ENCODE data around the gene TACC2. TPM values are rescaled to one million over a fixed set of nuclear protein-coding genes. Genes with fewer than 3 reads are reported as not detected.

TACC2 gene
- total RNA-seq, 2 experiments from 2014 or later: not detected

DNA sequence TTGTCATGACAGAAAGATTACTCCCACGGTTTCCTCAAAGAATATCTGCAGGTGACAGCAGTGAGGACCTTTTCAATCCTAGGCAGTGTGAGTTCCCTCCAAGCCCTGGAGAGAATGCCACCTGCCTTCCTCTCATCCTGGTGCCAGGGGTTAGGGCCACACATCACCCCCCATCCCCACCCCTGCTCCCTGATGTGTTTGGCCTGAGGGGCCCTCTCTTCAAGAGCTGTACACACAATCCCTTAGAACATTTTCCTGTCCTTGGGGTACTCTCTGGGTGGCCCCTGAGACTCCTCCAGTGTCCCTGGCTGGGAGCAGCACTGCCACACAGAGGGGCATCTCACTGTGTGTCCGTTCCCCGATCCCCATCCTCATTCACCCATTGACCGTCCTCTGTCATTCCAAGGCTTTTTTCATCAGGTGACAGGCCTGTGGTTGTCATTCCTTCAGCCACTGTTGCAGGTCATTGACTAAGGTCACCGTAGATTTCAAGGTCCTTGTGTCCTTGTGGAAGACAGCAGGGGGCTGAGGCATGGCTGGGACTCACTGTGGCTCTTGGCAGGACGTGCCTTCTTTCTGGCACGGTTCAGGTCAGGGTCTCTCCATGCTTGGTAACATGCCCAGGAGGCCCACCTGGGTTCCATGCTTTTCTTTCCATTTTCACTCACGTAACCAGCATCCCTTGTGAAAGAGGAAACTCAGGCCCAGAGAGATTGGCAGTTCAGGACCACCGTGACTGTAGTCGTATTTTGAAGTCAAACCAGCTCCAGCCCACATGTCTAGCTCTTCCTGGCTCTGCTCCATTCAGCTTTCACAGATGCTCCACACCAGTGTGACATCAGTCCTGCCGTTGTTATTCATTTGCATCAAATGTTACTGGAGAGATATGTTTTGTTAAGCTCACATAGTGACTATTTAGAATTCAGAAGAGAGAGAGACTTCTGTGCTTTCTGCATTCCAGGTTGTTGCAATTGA lies 255.3 kb downstream of the TACC2 start:
- Mint-ChIP-seq H3K9me3 (no peaks in the 10 kb centered on the region), H3K27ac (no peak overlapping the region), H3K4me3 (no peak overlapping the region), H3K4me1 (no peaks in the 10 kb centered on the region), H3K27me3 (no peaks in the 10 kb centered on the region), H3K36me3 (no peaks in the 10 kb centered on the region)
- POLR2A ChIA-PET: no interaction called here
- DNase-seq: no peak
- ATAC-seq (ENCODE audit: low read depth): no peak

DNA sequence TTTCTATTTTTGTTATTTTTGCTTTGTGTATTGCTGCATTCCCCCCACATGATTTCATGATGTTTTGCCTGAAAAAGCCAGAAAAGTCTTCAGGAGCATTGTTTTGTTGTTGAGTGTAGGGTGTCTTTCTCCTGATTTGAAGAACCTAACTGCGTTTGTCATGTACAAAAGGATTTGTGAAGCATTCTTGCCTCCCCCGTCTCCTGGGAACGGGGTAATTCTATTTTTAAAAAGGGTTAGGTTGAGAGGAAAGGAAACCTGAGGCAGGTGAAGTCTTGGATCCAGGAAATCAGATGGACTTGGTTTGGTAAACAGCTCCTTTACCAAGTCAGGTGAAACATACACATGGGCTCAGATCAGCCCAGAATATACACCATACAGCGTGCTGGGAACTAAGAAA lies 256.2 kb downstream of the TACC2 start:
- H3K4me3 Mint-ChIP-seq: no peak overlapping the region

GRCh38 chr10:122245897-122246296 lies 256.9 kb downstream of the TACC2 start:
- H3K27me3 Mint-ChIP-seq: no peaks in the 10 kb centered on the region
- POLR2A ChIA-PET: no interaction called here
- H3K4me1 Mint-ChIP-seq: no peaks in the 10 kb centered on the region
- H3K9me3 Mint-ChIP-seq: no peaks in the 10 kb centered on the region
- H3K27ac Mint-ChIP-seq: no peak overlapping the region
- H3K4me3 Mint-ChIP-seq: no peak overlapping the region
- no peak for DNase-seq
- ATAC-seq (ENCODE audit: low read depth): no peak
- H3K36me3 Mint-ChIP-seq: no peaks in the 10 kb centered on the region

More for the DNA sequence above, 256.2 kb downstream of the TACC2 start:
- Mint-ChIP-seq H3K27ac (no peak overlapping the region), H3K36me3 (no peaks in the 10 kb centered on the region), H3K4me1 (no peaks in the 10 kb centered on the region), H3K27me3 (no peaks in the 10 kb centered on the region), H3K9me3 (no peaks in the 10 kb centered on the region)
- POLR2A ChIA-PET: no interaction called here
- DNase-seq: no peak
- no peak for ATAC-seq (ENCODE audit: low read depth)

DNA sequence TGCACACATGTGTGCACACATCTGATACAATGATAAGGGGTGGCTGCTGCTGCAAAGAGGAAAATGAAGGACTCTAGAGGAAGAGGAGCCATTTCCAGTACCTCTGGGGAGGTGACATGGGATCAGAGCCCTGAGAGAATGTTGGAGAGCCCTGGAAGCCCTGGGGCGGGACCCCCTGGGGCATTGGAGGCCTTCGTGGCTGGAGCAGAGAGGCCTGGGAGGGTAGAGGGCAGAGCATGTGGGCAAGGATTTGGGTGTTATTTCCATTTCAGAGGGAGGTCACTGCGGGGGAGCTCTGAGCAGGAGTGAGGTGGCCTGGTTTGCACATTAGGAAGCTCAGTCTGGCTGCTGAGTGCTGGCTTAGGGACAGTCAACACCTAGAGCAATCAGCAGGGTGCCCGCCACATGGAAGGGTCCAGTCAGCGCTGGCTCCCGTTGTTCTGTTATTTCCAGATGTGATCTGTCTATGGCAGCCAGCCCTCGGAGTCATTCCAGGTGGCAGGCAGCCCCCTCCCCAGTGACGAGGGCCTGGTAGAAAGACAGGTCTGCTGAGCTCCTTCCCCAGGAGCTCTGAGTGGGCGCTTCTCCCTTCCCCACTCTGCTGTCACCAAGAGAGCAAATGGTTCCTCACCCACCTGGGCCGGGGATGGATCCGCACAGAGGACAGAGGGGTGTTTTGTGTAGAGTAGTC lies 258.0 kb downstream of the TACC2 start:
- POLR2A ChIA-PET: no interaction called here
- no peaks in the 10 kb centered on the region for H3K9me3 Mint-ChIP-seq
- H3K27me3 Mint-ChIP-seq: no peaks in the 10 kb centered on the region
- no peak overlapping the region for H3K4me3 Mint-ChIP-seq
- DNase-seq (no peak), ATAC-seq (ENCODE audit: low read depth) (no peak)
- H3K4me1 Mint-ChIP-seq: no peaks in the 10 kb centered on the region
- H3K36me3 Mint-ChIP-seq: no peaks in the 10 kb centered on the region
- H3K27ac Mint-ChIP-seq: no peak overlapping the region

DNA sequence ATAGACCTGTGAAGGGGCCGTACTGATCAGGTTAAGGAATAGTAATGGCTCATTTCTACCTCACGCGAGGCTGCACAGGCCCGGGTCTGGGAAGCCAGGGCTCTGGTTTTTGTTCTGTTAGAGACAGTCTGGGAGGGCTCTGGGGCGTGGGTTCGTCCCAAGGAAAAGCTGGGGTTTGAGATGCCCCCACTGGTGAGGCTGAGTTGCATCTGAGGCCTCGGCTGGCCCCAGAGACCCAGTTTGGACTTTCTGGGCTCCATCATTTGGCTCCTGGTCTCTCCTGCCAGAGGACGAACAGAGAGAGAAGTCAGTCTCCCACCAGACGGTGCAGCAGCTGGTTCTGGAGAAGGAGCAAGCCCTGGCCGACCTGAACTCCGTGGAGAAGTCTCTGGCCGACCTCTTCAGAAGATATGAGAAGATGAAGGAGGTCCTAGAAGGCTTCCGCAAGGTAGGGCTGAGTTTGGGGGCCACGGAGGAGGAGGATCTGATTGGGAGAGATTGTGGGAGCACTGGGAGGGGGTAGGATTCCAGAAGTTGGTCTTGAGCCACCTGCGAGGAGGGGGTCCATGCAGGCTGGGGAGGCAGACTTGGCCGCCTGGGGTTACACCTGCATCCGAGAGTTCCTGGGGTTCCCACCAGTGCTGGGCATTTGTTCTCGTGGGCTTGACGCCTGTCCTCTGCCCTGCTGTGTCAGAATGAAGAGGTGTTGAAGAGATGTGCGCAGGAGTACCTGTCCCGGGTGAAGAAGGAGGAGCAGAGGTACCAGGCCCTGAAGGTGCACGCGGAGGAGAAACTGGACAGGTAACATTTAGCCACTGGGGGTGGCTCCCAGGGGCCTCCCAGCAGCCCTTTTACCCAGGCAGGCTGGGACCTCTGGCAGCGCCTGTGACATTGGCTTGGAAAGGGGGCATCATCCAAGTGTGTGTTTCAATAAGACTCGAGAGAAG lies 259.7 kb downstream of the TACC2 start:
- H3K27ac Mint-ChIP-seq: no peak overlapping the region
- no peak for DNase-seq
- H3K36me3 Mint-ChIP-seq: no peaks in the 10 kb centered on the region
- no peak for ATAC-seq (ENCODE audit: low read depth)
- POLR2A ChIA-PET: no interaction called here
- H3K4me1 Mint-ChIP-seq: no peaks in the 10 kb centered on the region
- no peak overlapping the region for H3K4me3 Mint-ChIP-seq
- H3K27me3 Mint-ChIP-seq: no peaks in the 10 kb centered on the region
- no peaks in the 10 kb centered on the region for H3K9me3 Mint-ChIP-seq

DNA sequence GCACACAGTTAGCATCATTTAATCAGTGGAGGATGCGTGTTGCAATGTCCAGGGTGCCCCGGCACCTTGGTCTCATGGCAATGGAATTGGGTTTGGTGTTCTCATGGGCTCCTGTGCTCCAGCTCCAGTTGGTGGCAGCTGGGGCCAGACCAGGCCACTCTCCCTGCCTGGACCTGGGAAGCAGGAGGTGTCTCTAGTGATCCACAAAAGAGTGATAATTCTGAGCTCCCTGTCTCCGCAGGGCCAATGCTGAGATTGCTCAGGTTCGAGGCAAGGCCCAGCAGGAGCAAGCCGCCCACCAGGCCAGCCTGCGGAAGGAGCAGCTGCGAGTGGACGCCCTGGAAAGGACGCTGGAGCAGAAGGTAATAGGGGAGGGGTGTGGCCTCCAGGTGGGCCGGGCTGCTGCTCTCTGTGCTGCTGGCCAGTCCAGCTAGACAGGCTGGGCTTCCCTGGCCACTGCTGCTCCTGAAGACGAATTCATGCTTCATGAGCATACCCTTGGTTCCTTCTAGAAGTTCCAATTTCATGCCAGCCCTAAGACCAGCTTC lies 260.4 kb downstream of the TACC2 start:
- ATAC-seq (ENCODE audit: low read depth) (no peak), DNase-seq (no peak)
- no peaks in the 10 kb centered on the region for H3K27me3 Mint-ChIP-seq
- POLR2A ChIA-PET: no interaction called here
- H3K4me3 Mint-ChIP-seq: no peak overlapping the region
- no peaks in the 10 kb centered on the region for H3K36me3 Mint-ChIP-seq
- H3K27ac Mint-ChIP-seq: no peak overlapping the region
- no peaks in the 10 kb centered on the region for H3K9me3 Mint-ChIP-seq
- no peaks in the 10 kb centered on the region for H3K4me1 Mint-ChIP-seq

DNA sequence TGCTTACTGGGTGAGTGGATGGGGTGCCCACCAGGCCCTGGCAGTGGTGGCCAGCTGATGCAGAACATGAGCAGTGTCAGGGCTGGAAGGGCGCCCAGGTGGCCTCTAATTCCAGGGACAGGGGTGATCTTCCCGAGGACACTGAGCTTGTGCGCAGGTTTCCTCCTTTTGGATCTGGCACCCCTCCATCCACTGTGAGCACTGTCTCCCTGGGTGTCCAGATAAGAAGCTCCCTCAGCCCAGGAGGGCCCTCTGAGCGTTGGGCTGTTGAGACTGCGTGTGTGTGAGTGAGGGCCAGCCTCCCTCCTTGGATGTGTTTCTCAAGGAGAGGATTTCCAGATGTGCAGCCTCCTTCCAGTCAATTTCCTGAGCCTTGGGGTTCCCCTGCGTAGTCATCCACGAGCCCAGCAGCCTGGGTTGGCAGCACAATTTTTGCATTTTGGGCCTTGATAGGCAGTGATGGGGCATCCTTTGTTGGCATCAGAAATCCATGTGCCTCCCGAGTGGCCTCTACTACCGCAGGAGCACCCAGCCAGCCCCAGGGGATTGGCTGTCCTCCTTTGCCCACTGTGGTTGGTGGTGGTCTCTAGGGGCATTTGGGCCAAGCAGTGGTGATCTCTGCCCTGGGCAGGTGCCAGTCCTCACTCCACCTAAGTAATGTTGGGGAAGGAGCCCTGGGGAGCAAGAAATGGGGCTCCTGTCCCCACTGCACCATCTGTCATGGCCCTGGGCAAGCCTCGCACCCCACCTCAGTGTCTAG lies 261.2 kb downstream of the TACC2 start:
- no peak for ATAC-seq (ENCODE audit: low read depth)
- H3K27ac Mint-ChIP-seq: no peak overlapping the region
- no peak for DNase-seq
- POLR2A ChIA-PET: no interaction called here
- no peaks in the 10 kb centered on the region for H3K36me3 Mint-ChIP-seq
- no peak overlapping the region for H3K4me3 Mint-ChIP-seq
- H3K4me1 Mint-ChIP-seq: no peaks in the 10 kb centered on the region
- H3K27me3 Mint-ChIP-seq: no peaks in the 10 kb centered on the region
- no peaks in the 10 kb centered on the region for H3K9me3 Mint-ChIP-seq

DNA sequence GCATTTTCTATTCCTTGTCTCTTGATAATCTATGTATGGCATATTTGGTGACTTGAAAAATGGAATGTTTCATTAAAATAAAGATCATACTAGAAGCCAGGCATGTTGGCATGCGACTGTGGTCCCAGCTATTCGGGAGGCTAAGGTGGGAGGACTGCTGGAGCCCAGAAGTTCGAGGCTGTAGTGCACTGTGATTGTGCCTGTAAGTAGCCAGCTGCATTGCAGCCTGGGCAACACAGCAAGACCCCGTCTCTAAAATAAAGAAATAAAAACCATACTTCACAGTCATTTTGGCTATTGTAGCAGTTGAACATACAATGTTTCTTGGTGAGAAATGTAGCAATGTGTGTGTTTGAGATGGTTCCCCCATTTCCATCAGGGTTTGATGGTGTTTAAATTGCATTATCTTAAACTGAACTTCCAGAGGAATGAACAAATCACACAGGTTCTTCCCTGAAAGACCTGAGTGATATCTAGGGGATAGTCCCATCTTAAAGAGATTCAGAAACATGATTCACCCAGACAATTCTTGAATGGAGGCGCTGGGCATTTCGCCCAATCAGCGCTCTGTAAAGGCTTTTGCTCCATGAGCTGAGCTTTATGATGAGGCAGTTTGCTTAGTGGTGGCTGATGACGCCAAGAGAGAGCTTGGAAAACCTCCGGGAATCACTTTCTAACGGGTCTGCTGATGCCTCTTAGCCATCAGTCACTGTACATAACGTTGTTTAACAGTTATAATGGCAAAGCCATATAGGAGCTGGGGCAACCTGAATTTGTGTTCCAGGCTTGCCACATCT lies 262.7 kb downstream of the TACC2 start:
- H3K9me3 Mint-ChIP-seq: no peaks in the 10 kb centered on the region
- no peak overlapping the region for H3K4me3 Mint-ChIP-seq
- no peaks in the 10 kb centered on the region for H3K36me3 Mint-ChIP-seq
- H3K27ac Mint-ChIP-seq: no peak overlapping the region
- no peak for DNase-seq
- POLR2A ChIA-PET: interaction anchor here (0.6 kb wide), 1 partner anchor 288 kb away, joined by 3 read pairs; no protein-coding TSS in a partner anchor
- H3K27me3 Mint-ChIP-seq: no peaks in the 10 kb centered on the region
- no peaks in the 10 kb centered on the region for H3K4me1 Mint-ChIP-seq
- ATAC-seq (ENCODE audit: low read depth): no peak

GRCh38 chr10:122252805-122253204 lies 263.8 kb downstream of the TACC2 start:
- Mint-ChIP-seq H3K4me1 (no peaks in the 10 kb centered on the region), H3K4me3 (no peak overlapping the region)
- no peak for DNase-seq

GRCh38 chr10:122253605-122254004 lies 264.6 kb downstream of the TACC2 start:
- Mint-ChIP-seq H3K36me3 (no peaks in the 10 kb centered on the region), H3K27me3 (peaks cover 2% of the 10 kb centered on the region), H3K9me3 (no peaks in the 10 kb centered on the region), H3K27ac (no peak overlapping the region), H3K4me3 (no peak overlapping the region), H3K4me1 (no peaks in the 10 kb centered on the region)
- ATAC-seq (ENCODE audit: low read depth) (no peak), DNase-seq (no peak)
- POLR2A ChIA-PET: interaction anchor here (0.6 kb wide), 1 partner anchor 634 kb away, joined by 3 read pairs; no protein-coding TSS in a partner anchor

More at GRCh38 chr10:122252805-122253204, 263.8 kb downstream of the TACC2 start:
- ATAC-seq (ENCODE audit: low read depth): no peak
- no peak overlapping the region for H3K27ac Mint-ChIP-seq
- H3K9me3 Mint-ChIP-seq: no peaks in the 10 kb centered on the region
- H3K36me3 Mint-ChIP-seq: no peaks in the 10 kb centered on the region
- peaks cover 2% of the 10 kb centered on the region for H3K27me3 Mint-ChIP-seq
- POLR2A ChIA-PET: interaction anchor here (0.6 kb wide), 1 partner anchor 633 kb away, joined by 3 read pairs; no protein-coding TSS in a partner anchor

DNA sequence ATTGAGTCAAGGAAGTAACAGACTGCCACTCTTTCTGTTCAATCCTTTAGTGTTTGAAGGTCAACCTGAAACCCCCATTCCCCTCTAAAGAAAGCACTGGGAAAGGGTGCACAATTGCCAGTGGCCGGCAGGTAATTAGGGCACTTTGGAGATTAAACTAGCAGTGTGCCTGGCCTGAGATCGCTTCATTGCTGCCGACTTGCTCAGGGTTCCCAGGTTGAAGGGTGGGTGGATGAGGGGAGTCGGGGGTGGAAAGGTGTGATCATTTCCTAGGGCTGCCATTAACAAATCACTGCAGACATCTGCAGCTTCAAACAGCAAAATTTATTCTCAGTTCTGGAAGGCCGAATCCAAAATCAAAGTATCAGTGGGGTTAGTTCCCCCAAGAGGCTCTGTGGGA lies 265.9 kb downstream of the TACC2 start:
- H3K36me3 Mint-ChIP-seq: no peaks in the 10 kb centered on the region
- POLR2A ChIA-PET: no interaction called here

More for the DNA sequence above, 265.9 kb downstream of the TACC2 start:
- H3K9me3 Mint-ChIP-seq: no peaks in the 10 kb centered on the region
- no peaks in the 10 kb centered on the region for H3K4me1 Mint-ChIP-seq
- DNase-seq (no peak), ATAC-seq (ENCODE audit: low read depth) (no peak)
- H3K4me3 Mint-ChIP-seq: no peak overlapping the region
- peaks cover 6% of the 10 kb centered on the region for H3K27me3 Mint-ChIP-seq
- H3K27ac Mint-ChIP-seq: no peak overlapping the region

All from activated naive CD8-positive, alpha-beta T cell treated with anti-CD3 and anti-CD28 coated beads, Interleukin-2, amount 10 ng/mL, durations not matched to agents 7 days and 5 days (primary cell).